ENCODE measurements around the gene SAPCD1. TPM values are rescaled to one million over a fixed set of nuclear protein-coding genes. Genes with fewer than 3 reads are reported as not detected.
"Not testable (repeated sequence)": the region's sequence is repeated elsewhere in the genome, so short reads cannot be mapped to it uniquely, and the experiment has no call there.

SAPCD1 gene
- total RNA-seq, 1 experiment from 2014 or later, result not detected

DNA sequence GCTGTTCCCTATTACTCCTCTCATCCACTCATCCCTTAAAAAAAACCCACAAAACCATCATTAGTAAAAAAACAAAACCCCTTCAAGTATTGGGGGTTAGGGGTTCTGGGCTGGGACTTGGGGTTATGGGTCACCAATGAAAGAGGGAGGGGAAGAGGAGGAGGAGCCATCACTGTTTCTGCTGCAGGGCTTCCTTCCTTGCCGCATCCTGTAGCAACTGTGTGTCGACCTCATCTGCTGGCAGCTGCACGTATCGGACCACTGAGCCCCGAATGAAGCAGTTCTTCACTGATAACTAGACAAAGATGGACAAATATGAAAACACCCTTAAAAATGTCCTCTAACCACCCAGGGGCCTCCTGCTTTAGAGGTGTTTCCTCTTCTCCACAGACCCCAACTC, 35.1 kb downstream of the SAPCD1 start:
- no peak for DNase-seq
- Histone ChIP-seq H3K9me3 (no peaks in the 10 kb centered on the region), H3K4me3 (no peak overlapping the region), H3K27me3 (no peaks in the 10 kb centered on the region), H3K36me3 (no peaks in the 10 kb centered on the region; the same call in 1 of the 2 replicates)

DNA sequence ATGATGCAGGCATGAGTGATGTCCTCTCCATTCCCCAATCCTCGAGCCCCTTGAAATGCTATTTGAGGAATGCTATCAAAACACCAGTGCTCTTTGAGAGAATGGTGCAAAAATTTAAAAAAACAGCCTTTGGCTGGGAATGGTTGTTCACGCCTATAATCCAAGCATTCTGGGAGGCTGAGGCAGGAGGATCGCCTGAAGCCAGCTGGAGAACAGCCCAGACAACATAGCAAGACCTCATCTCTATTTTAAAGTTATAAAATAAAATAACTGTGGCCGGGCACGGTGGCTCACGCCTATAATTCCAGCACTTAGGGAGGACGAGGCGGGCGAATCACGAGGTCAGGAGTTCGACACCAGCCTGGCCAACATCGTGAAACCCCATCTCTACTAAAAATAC, 37.3 kb downstream of the SAPCD1 start:
- Histone ChIP-seq H3K4me3 (no peak overlapping the region), H3K9me3 (no peaks in the 10 kb centered on the region), H3K36me3 (no peaks in the 10 kb centered on the region), H3K27me3 (no peaks in the 10 kb centered on the region)
- peak; percentile 74 for DNase-seq

DNA sequence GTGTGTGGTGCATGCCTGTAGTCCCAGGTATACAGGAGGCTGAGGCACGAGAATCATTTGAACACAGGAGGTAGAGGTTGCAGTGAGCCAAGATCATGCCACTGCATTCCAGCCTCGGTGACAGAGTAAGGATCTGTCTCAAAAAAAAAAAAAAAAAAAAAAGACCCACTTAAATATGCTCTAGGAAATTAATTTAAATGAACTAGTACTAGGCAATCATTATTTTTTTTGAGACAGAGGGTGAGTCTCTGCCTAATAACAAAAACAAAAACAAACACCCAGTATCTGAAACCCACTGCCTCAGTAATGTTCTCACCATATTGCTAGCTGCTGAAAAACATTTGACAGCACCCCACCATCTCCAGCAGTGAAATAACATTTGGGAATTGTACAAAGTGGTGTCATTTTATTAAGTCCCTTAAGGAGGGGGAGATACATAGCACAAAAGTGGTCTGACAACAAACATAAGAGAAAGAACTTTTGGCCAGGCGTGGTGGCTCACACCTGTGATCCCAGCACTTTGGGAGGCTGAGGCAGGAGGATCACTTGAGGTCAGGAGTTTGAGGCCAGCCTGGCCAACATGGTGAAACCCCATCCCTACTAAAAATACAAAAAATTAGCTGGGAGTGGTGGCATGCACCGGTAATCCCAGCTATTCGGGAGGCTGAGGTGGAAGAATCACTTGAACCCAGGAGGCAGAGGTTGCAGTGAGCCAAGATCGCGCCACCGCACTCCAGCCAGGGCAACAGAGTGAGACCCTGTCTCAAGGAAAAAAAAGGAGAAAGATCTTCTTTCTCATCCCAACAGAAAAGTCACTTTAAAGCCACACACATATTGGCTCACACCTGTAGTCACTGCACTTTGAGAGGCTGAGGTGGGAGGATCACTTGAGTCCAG, 38.8 kb downstream of the SAPCD1 start:
- H3K9me3 ChIP-seq, H3K36me3 ChIP-seq, DNase-seq, H3K4me3 ChIP-seq, H3K27me3 ChIP-seq: not testable (repeated sequence)

DNA sequence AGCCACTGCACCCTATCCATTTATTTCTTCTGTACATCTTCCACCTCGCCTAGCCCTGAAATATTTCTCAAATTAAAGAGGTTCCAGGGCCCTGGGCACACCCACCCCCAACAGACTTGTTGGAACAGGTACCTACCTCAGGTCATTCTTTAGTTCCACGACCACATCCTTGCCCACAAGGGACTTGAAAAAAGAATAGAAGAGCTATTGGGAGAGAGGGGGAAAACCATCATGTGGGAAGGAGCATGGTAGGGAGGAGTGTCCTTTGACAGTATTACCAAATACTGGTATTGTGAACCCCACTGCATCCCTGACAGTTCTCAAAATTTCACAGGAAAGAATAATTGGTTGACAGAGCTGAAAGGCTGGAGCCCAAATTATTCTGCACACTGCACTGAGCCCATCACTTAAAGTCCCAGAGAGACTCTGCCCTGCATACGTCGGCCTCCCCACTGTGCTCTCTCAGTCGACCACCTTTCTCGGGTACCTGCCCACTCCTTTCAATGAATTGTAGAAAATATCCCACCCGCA, 43.5 kb downstream of the SAPCD1 start:
- DNase-seq, result no peak

DNA sequence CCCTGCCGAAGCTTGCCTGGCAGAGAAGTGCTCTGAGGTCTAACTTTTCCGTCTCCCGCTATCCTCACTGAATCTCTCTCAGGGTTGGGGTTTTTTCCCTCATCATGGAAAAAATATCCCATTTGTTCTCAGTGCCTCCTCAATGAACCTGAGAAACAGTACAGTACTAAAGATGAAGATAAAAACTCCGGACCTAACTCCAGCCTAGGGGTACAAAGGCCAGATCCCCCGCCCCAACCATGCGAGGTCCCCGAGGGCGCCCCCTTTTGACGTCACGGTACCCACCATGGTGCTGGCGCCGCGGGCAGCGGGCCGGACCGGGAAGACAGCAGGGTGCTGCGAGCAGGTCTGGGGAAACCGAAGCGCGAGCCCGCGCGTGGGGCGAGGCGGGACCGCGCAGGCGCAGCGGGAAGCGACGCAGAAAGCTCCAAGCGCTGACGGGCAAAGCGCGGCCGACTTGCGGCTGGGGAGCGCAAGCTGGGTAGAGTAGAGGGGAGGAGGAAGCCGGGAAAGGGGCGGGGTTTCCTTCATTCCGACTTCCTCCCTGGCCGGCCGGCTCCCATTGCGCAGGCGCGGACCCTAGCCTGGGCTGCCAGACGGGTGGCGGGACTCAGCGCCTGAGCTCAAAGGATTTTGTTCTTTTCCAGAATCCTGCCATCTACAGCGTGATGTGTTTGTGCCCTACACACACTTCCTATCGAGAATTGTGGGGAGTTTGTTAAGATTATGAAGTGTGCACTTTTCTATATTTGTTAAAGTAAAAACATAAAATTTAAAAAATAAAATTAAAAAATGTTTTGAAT, 44.2 kb downstream of the SAPCD1 start, which contains the start of gene LSM2:
TSS of gene LSM2 (minus strand) at position 497 of the 803 bp plus-strand sequence. CDS start at position 288, 209 bp downstream.
- peak within 1 kb of the TSS; percentile 79 for H3K4me3 ChIP-seq
- DNase-seq, result peak; percentile 92
- no peaks in the 10 kb centered on the region for H3K27me3 ChIP-seq
- H3K36me3 ChIP-seq, result no peaks in the 10 kb centered on the region
- H3K9me3 ChIP-seq, result no peaks in the 10 kb centered on the region

More for the DNA sequence above, 43.5 kb downstream of the SAPCD1 start:
- Histone ChIP-seq H3K36me3 (no peaks in the 10 kb centered on the region), H3K4me3 (peak overlapping the region; percentile 79), H3K9me3 (no peaks in the 10 kb centered on the region), H3K27me3 (no peaks in the 10 kb centered on the region)

DNA sequence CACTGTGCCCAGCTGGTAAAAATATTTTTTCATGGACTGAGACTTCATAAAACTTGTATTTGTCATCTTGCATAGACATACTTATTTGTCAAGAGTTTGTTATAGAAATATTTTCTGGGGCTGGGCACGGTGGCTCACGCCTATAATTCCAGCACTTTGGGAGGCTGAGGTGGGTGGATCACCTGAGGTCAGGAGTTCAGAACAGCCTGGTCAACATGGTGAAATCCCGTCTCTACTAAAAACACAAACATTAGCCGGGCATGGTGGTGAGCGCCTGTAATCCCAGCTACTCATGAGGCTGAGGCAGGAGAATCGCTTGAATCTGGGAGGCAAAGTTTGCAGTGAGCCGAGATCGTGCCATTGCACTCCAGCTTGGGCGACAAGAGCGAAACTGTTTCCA, 46.1 kb downstream of the SAPCD1 start:
- not testable (repeated sequence) for H3K4me3 ChIP-seq, DNase-seq, H3K9me3 ChIP-seq, H3K36me3 ChIP-seq, H3K27me3 ChIP-seq

DNA sequence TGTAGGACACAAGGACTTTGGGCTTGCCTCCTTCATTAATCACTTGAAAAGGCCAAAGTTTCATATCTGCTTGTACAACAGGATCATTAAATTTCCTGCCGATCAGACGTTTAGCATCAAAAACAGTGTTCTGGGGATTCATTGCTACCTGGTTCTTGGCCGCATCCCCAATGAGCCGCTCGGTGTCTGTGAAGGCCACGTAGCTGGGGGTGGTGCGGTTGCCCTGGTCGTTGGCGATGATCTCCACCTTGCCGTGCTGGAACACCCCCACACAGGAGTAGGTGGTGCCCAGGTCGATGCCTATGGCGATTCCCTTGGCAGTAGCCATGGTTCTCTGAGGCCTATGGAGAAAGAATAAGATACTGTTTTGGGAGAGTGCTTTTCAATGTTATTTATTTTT, 49.2 kb downstream of the SAPCD1 start:
- H3K27me3 ChIP-seq, result no peaks in the 10 kb centered on the region
- H3K9me3 ChIP-seq, result no peaks in the 10 kb centered on the region
- H3K36me3 ChIP-seq, result no peaks in the 10 kb centered on the region
- H3K4me3 ChIP-seq, result no peak overlapping the region
- no peak for DNase-seq

DNA sequence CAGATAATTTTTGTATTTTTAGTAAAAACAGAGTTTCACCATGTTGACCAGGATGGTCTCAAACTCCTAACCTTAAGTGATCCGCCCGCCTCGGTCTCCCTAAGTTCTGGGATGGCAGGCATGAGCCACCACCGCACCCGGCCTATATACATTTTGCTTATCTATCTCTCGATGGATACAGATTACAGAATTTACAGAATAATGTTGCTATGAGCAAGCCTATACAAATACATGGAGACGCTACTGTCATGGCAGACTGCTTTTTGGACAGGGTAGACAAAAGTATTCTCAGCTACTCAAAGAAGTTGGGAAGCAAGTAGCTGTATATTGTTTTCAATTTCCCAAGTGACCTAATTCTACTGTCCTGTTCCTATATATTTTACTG, 51.0 kb downstream of the SAPCD1 start:
- no peaks in the 10 kb centered on the region for H3K27me3 ChIP-seq
- peak overlapping the region; percentile 37 for H3K4me3 ChIP-seq
- DNase-seq, result no peak
- no peaks in the 10 kb centered on the region for H3K36me3 ChIP-seq
- no peaks in the 10 kb centered on the region for H3K9me3 ChIP-seq

Other genes starting within 250 kb of the SAPCD1 start
- not detected in 2 replicates for gene MCCD1, start 233.7 kb upstream of the SAPCD1 start, total RNA-seq (2014; rRNA removed; shearing (Covaris generic); ENCODE audit: low replicate concordance)
- 389 and 536 TPM in 2 replicates for gene DDX39B, start 220.7 kb upstream of the SAPCD1 start, total RNA-seq (2014; rRNA removed; shearing (Covaris generic); ENCODE audit: low replicate concordance)
- gene ATP6V1G2, start 216.0 kb upstream of the SAPCD1 start, total RNA-seq (2014; rRNA removed; shearing (Covaris generic); ENCODE audit: low replicate concordance), result 2.1 and 3.4 TPM in 2 replicates
- gene NFKBIL1, start 215.0 kb upstream of the SAPCD1 start, total RNA-seq (2014; rRNA removed; shearing (Covaris generic); ENCODE audit: low replicate concordance), result 19.7 and 29.3 TPM in 2 replicates
- not detected in 2 replicates for gene LTA, start 190.4 kb upstream of the SAPCD1 start, total RNA-seq (2014; rRNA removed; shearing (Covaris generic); ENCODE audit: low replicate concordance)
- gene TNF, start 187.1 kb upstream of the SAPCD1 start, total RNA-seq (2014; rRNA removed; shearing (Covaris generic); ENCODE audit: low replicate concordance), result not detected in 2 replicates
- not detected in 2 replicates for gene LTB, start 180.2 kb upstream of the SAPCD1 start, total RNA-seq (2014; rRNA removed; shearing (Covaris generic); ENCODE audit: low replicate concordance)
- gene LST1, start 176.4 kb upstream of the SAPCD1 start, total RNA-seq (2014; rRNA removed; shearing (Covaris generic); ENCODE audit: low replicate concordance), result not detected in 2 replicates
- not detected in 2 replicates for gene NCR3, start 169.7 kb upstream of the SAPCD1 start, total RNA-seq (2014; rRNA removed; shearing (Covaris generic); ENCODE audit: low replicate concordance)
- not detected in 2 replicates for gene AIF1, start 147.4 kb upstream of the SAPCD1 start, total RNA-seq (2014; rRNA removed; shearing (Covaris generic); ENCODE audit: low replicate concordance)
- gene PRRC2A, start 141.9 kb upstream of the SAPCD1 start, total RNA-seq (2014; rRNA removed; shearing (Covaris generic); ENCODE audit: low replicate concordance), result 17.1 and 18.2 TPM in 2 replicates
- 82.2 and 194 TPM in 2 replicates for gene BAG6, start 110.0 kb upstream of the SAPCD1 start, total RNA-seq (2014; rRNA removed; shearing (Covaris generic); ENCODE audit: low replicate concordance)
- gene APOM, start 106.8 kb upstream of the SAPCD1 start, total RNA-seq (2014; rRNA removed; shearing (Covaris generic); ENCODE audit: low replicate concordance), result 0.56 TPM in 1 of 2 replicates, not detected in the other
- 5.9 and 6.5 TPM in 2 replicates for gene C6orf47, start 101.9 kb upstream of the SAPCD1 start, total RNA-seq (2014; rRNA removed; shearing (Covaris generic); ENCODE audit: low replicate concordance)
- 21.4 and 24.2 TPM in 2 replicates for gene GPANK1, start 97.7 kb upstream of the SAPCD1 start, total RNA-seq (2014; rRNA removed; shearing (Covaris generic); ENCODE audit: low replicate concordance)
- gene CSNK2B, start 96.6 kb upstream of the SAPCD1 start, total RNA-seq (2014; rRNA removed; shearing (Covaris generic); ENCODE audit: low replicate concordance), result 88.8 and 99.8 TPM in 2 replicates
- gene LY6G5B, start 92.7 kb upstream of the SAPCD1 start, total RNA-seq (2014; rRNA removed; shearing (Covaris generic); ENCODE audit: low replicate concordance), result 0.42 and 1.1 TPM in 2 replicates
- not detected in 2 replicates for gene LY6G5C, start 81.6 kb upstream of the SAPCD1 start, total RNA-seq (2014; rRNA removed; shearing (Covaris generic); ENCODE audit: low replicate concordance)
- 19.4 and 43.4 TPM in 2 replicates for gene ABHD16A, start 59.3 kb upstream of the SAPCD1 start, total RNA-seq (2014; rRNA removed; shearing (Covaris generic); ENCODE audit: low replicate concordance)
- not detected in 2 replicates for gene LY6G6F, start 55.8 kb upstream of the SAPCD1 start, total RNA-seq (2014; rRNA removed; shearing (Covaris generic); ENCODE audit: low replicate concordance)
- not detected in 2 replicates for gene LY6G6D, start 47.3 kb upstream of the SAPCD1 start, total RNA-seq (2014; rRNA removed; shearing (Covaris generic); ENCODE audit: low replicate concordance)
- not detected in 2 replicates for gene LY6G6C, start 40.9 kb upstream of the SAPCD1 start, total RNA-seq (2014; rRNA removed; shearing (Covaris generic); ENCODE audit: low replicate concordance)
- not detected in 2 replicates for gene MPIG6B, start 39.3 kb upstream of the SAPCD1 start, total RNA-seq (2014; rRNA removed; shearing (Covaris generic); ENCODE audit: low replicate concordance)
- 24.6 and 31.9 TPM in 2 replicates for gene DDAH2, start 33.4 kb upstream of the SAPCD1 start, total RNA-seq (2014; rRNA removed; shearing (Covaris generic); ENCODE audit: low replicate concordance)
- gene CLIC1, start 26.1 kb upstream of the SAPCD1 start, total RNA-seq (2014; rRNA removed; shearing (Covaris generic); ENCODE audit: low replicate concordance), result 571 and 764 TPM in 2 replicates
- 3.1 and 6.3 TPM in 2 replicates for gene MSH5, start 22.7 kb upstream of the SAPCD1 start, total RNA-seq (2014; rRNA removed; shearing (Covaris generic); ENCODE audit: low replicate concordance)
- 0.13 and 0.84 TPM in 2 replicates for gene VWA7, start 14.7 kb downstream of the SAPCD1 start, total RNA-seq (2014; rRNA removed; shearing (Covaris generic); ENCODE audit: low replicate concordance)
- gene VARS1, start 33.1 kb downstream of the SAPCD1 start, total RNA-seq (2014; rRNA removed; shearing (Covaris generic); ENCODE audit: low replicate concordance), result 58.8 and 107 TPM in 2 replicates
- gene LSM2, start 44.3 kb downstream of the SAPCD1 start, total RNA-seq (2014; rRNA removed; shearing (Covaris generic); ENCODE audit: low replicate concordance), result 57.0 and 58.4 TPM in 2 replicates
- 0.33 and 0.39 TPM in 2 replicates for gene HSPA1L, start 52.6 kb downstream of the SAPCD1 start, total RNA-seq (2014; rRNA removed; shearing (Covaris generic); ENCODE audit: low replicate concordance)
- 32.5 and 71.8 TPM in 2 replicates for gene HSPA1A, start 52.9 kb downstream of the SAPCD1 start, total RNA-seq (2014; rRNA removed; shearing (Covaris generic); ENCODE audit: low replicate concordance)
- 48.7 and 72.1 TPM in 2 replicates for gene HSPA1B, start 65.1 kb downstream of the SAPCD1 start, total RNA-seq (2014; rRNA removed; shearing (Covaris generic); ENCODE audit: low replicate concordance)
- gene NEU1, start 100.2 kb downstream of the SAPCD1 start, total RNA-seq (2014; rRNA removed; shearing (Covaris generic); ENCODE audit: low replicate concordance), result 11.7 and 14.6 TPM in 2 replicates
- not detected in 2 replicates for gene SLC44A4, start 116.3 kb downstream of the SAPCD1 start, total RNA-seq (2014; rRNA removed; shearing (Covaris generic); ENCODE audit: low replicate concordance)
- 30.4 and 38.9 TPM in 2 replicates for gene EHMT2, start 135.0 kb downstream of the SAPCD1 start, total RNA-seq (2014; rRNA removed; shearing (Covaris generic); ENCODE audit: low replicate concordance)
- 0.67 and 9.3 TPM in 2 replicates for gene ZBTB12, start 139.4 kb downstream of the SAPCD1 start, total RNA-seq (2014; rRNA removed; shearing (Covaris generic); ENCODE audit: low replicate concordance)
- 0.13 and 0.20 TPM in 2 replicates for gene C2, start 165.1 kb downstream of the SAPCD1 start, total RNA-seq (2014; rRNA removed; shearing (Covaris generic); ENCODE audit: low replicate concordance)
- 2.2 and 6.9 TPM in 2 replicates for gene CFB, start 183.4 kb downstream of the SAPCD1 start, total RNA-seq (2014; rRNA removed; shearing (Covaris generic); ENCODE audit: low replicate concordance)
- 111 and 131 TPM in 2 replicates for gene NELFE, start 196.3 kb downstream of the SAPCD1 start, total RNA-seq (2014; rRNA removed; shearing (Covaris generic); ENCODE audit: low replicate concordance)
- 22.9 and 25.2 TPM in 2 replicates for gene SKIC2, start 196.5 kb downstream of the SAPCD1 start, total RNA-seq (2014; rRNA removed; shearing (Covaris generic); ENCODE audit: low replicate concordance)
- gene DXO, start 209.5 kb downstream of the SAPCD1 start, total RNA-seq (2014; rRNA removed; shearing (Covaris generic); ENCODE audit: low replicate concordance), result 9.8 and 13.7 TPM in 2 replicates
- 0.26 TPM in 1 of 2 replicates, not detected in the other for gene C4A, start 219.4 kb downstream of the SAPCD1 start, total RNA-seq (2014; rRNA removed; shearing (Covaris generic); ENCODE audit: low replicate concordance)

Measured in MG63 (cell line).